ENCODE measurements around the gene MMP14.

The MMP14 gene

GRCh38 chr14:22884738-22885523, 48.5 kb downstream of the MMP14 start:
- no peak for DNase-seq (ENCODE audit: low read depth)

GRCh38 chr14:22885975-22886374, 49.6 kb downstream of the MMP14 start:
- no peak for DNase-seq (ENCODE audit: low read depth)

- DNase-seq (ENCODE audit: low read depth), result peak; percentile 41
Measured at GRCh38 chr14:22886500-22887259, 50.3 kb downstream of the MMP14 start.

GRCh38 chr14:22887260-22887989, 51.0 kb downstream of the MMP14 start:
- DNase-seq (ENCODE audit: low read depth), result no peak

- DNase-seq (ENCODE audit: low read depth), result no peak
Measured at GRCh38 chr14:22887990-22888378, 51.6 kb downstream of the MMP14 start.

GRCh38 chr14:22888662-22889061, 52.3 kb downstream of the MMP14 start:
- no peak for DNase-seq (ENCODE audit: low read depth)

GRCh38 chr14:22890416-22890815, 54.0 kb downstream of the MMP14 start:
- no peak for DNase-seq (ENCODE audit: low read depth)

GRCh38 chr14:22892488-22892887, 56.1 kb downstream of the MMP14 start:
- DNase-seq (ENCODE audit: low read depth), result no peak

- DNase-seq (ENCODE audit: low read depth), result no peak
Measured at GRCh38 chr14:22893706-22894105, 57.3 kb downstream of the MMP14 start.

- no peak for DNase-seq (ENCODE audit: low read depth)
Measured at GRCh38 chr14:22895402-22895801, 59.0 kb downstream of the MMP14 start.

GRCh38 chr14:22896356-22896755, 60.0 kb downstream of the MMP14 start:
- DNase-seq (ENCODE audit: low read depth), result no peak

GRCh38 chr14:22896760-22897159, 60.4 kb downstream of the MMP14 start:
- no peak for DNase-seq (ENCODE audit: low read depth)

GRCh38 chr14:22897357-22897756, 61.0 kb downstream of the MMP14 start:
- DNase-seq (ENCODE audit: low read depth), result no peak

Measured in stimulated activated CD8-positive, alpha-beta memory T cell treated with anti-CD3 and anti-CD28 coated beads, Interleukin-15, amount 100 ng/mL, for 1 hour (primary cell).